ENCODE results near the gene SPOCK1. TPM values are rescaled to one million over a fixed set of nuclear protein-coding genes. Genes with fewer than 3 reads are reported as not detected.

Gene SPOCK1
- polyA plus RNA-seq, 3 donors, result 5.4 to 39.4 (median 14.7) TPM

DNA sequence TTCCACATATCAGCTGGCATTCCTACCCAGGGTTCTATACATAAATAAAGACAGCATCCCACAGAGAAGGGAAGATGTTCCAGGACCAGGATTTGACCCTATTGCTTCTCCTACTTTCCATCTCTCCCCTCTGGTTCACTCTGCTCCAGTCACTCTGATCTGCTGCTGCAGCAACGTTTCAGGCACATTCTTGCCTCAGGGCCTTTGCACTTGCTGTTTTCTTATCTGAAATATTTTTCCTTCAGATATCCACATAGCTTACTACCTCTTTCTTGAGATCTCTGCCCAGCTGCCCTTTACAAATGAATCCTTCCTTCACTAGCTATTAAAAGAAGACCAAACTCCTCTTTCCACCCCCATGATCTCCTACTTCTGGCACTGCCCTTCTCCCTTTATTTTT is 204.5 kb downstream of the SPOCK1 start:
- 58 to 85% (median 75%) methylated on average over 1 of the region's 1 CpG for WGBS, 3 donors
- H3K27ac ChIP-seq (ENCODE audit: low read depth, low read length), result no peak overlapping the region

DNA sequence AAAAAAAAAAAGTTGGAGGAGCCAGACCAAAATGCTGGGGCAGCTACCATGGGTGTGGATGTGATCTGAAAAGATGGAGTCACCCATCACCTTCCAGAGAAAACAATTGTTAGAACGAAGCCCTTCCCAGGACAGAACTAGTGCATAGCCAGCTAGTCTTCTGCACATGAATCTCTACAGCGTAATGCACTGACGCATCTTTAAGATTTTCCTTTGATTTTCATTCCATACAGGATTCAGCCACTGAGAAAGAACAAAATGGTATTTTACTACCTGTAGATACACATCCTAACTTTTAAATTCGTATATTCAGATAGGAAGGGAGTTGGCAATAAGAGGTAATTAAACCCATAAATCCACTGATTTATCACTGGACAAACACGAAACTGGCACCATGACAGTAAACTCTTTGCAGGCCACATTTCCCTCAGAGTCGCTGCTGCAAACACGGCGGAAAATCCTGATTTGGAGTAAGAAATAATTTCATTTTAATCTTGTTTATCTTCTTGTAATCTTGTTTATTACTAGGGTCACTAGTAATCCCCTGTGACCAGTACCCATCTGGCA is 206.6 kb downstream of the SPOCK1 start:
- H3K27ac ChIP-seq (ENCODE audit: low read depth, low read length), result no peak overlapping the region
- 32 to 73% (median 60%) methylated on average over 8 of the region's 8 CpGs for WGBS, 3 donors

DNA sequence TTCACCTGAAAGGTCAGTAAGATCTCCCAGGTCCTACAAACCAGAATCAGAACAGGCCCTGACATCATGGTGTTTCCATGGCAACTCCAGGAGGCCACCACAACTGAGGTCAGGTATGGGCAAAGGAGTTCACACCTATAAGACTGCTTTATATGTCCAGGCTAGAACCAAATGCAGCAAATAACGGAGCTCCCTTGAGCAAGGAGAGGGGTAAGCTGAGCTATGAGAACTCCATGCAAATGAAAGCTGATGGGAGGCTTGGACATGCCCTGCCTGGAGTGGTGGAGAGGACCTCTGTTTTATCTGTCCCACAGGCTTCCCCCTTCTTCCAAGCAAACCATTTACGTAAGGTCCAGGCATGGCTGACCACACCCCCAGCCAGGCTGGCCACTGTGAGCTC is 207.7 kb downstream of the SPOCK1 start:
- WGBS, 3 donors, result 38 to 59% (median 50%) methylated on average over 2 of the region's 2 CpGs
- H3K27ac ChIP-seq (ENCODE audit: low read depth, low read length), result no peak overlapping the region

DNA sequence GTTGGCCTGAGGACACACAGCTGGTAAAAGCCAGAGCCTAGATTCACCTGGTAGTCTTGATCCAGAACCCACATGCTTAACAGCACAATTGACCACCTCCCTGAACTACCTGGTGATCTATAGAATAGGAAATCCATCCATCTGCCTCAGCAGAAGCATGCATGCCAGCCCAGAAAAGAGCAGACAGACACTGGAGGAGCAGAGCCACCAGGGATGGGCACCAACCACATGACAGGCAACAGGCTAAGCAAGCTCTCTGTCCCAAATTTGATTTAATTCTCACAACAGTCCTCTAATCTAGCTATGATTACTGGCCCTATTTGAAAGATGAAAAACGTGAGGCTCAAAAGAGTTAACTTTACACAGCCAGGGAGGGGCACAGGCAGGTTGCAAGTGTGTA is 208.1 kb downstream of the SPOCK1 start:
- 61 to 81% (median 61%) methylated on average over 1 of the region's 1 CpG for WGBS, 3 donors
- no peak overlapping the region for H3K27ac ChIP-seq (ENCODE audit: low read depth, low read length)

DNA sequence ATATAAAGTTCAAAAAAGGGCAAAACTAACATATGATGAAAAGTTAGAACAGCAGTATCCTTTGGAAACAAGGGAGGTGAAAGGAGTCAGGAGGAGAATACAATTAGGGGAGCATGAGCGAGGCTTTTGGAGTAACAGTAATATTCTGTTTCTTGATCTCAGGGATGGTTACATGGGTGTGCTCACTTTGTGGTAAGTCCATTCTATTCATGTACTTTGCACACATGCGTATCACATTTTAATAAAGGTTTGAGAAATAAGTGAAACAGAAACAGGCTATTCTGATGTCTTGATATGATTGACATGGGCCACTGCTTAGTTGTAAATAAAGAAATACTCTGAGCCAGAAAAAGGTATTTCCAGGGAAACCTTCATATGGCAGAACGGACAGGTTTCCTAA is 208.8 kb downstream of the SPOCK1 start:
- WGBS, 3 donors, result 91 to 95% (median 93%) methylated on average over 3 of the region's 3 CpGs
- no peak overlapping the region for H3K27ac ChIP-seq (ENCODE audit: low read depth, low read length)

DNA sequence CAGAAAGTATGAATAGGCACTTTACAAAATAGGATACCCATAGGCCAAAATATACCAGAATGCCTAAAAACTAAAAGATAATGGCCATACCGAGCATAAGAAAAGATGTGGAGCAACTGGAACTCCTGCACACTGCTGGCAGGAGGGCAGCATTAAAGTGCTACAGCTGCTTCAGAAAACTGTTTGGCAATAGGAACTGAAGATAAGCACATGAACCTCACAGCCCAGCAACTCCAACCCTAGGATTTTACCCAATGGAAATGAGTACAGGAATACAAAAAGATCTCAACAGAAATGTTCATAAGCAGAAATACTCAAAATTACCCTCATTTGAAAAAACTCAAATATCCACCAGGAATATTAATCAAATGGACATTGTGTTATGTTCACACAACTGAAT is 209.3 kb downstream of the SPOCK1 start:
- 52 to 89% (median 85%) methylated on average over 1 of the region's 1 CpG for WGBS, 3 donors

DNA sequence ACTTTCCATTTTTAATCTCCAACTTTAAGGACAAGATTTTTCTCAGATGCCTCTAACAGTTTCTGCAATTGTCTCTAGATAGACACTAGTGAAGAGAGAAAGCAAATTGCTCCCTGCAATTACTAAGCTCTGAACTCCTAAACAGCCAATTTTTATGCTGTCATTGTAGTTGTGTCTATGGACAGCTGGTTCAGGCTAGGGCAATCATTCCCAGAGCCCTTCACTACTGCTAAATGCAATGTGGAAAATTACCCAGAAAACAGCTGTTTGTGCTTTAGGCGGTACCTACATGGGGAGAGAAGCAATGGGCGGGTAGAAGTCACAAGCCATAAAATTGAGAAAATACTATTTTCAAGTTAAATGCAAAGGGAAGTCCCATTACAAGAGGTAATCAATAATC is 211.6 kb downstream of the SPOCK1 start:
- 89 to 96% (median 91%) methylated on average over 2 of the region's 2 CpGs for WGBS, 3 donors

More for the DNA sequence above, 209.3 kb downstream of the SPOCK1 start:
- H3K27ac ChIP-seq (ENCODE audit: low read depth, low read length), result no peak overlapping the region

DNA sequence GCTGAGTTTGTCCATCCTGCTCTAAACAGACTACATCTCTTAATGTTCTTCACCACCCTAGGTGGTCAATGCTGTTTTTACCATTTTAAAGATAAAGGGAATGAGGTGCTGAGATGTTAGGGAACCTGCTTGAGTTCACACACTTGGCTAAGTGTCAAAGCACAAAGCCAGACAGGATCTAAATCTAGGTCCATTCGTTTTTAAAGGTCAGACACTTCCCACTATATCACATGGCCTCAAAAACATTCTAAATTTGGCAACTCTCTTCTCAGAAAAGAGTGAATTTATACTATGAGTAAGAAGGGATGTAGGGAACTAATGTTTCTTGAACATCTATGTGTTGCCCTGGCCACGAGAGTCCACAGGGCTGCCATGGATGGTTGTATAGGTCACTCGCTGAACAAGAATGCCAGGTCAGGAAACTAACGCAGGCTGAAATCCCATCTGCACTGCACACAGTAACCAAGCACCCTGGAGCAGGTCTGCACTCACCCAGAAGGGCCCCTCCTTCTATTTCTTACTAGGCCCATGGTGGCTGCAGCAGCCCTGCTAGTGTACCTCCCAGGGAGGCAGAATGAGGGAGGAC is 213.0 kb downstream of the SPOCK1 start:
- H3K27ac ChIP-seq (ENCODE audit: low read depth, low read length), result no peak overlapping the region
- 67 to 74% (median 72%) methylated on average over 4 of the region's 4 CpGs for WGBS, 3 donors

More for the DNA sequence above, 211.6 kb downstream of the SPOCK1 start:
- H3K27ac ChIP-seq (ENCODE audit: low read depth, low read length), result no peak overlapping the region

DNA sequence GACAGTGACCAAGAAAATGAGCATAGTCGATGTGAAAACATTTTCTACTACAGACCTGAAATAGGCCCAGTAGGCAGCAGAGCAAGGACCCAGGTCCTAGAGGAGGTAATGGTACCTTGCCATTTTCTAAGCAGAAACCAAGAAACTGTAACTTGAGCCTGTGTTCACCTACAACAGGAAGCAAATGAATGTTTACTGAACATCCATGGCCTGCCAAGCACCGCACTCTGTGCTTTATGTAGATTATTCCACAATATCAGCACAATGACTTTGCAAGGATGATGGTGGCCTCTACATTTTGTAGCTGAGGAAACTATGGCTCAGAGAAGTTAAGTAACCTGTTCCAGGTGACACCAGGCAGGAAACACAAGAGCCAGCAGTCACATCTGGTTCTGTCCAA is 215.3 kb downstream of the SPOCK1 start:
- H3K27ac ChIP-seq (ENCODE audit: low read depth, low read length), result no peak overlapping the region
- WGBS, 3 donors, result 64 to 92% (median 79%) methylated on average over 2 of the region's 2 CpGs

DNA sequence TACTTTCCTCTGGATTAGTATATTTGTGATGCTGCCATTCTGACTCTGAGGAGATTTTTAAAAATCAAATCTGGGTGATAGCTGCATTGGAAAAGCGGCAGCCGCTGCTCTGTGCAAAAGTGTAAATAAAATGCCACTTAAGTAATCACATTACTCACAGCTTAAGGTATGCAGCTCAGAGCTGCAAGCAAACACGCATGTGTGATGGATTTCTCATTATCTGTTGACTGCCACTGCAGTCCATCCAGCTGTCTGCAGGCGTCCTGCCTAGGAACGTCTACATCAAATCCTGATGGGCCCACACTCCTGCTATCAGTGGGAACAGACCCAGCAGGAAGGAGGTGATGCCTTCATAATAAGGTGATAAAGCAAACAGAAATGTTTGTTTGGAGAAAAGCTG is 216.9 kb downstream of the SPOCK1 start:
- WGBS, 3 donors, result 15 to 62% (median 48%) methylated on average over 5 of the region's 5 CpGs
- H3K27ac ChIP-seq (ENCODE audit: low read depth, low read length), result no peak overlapping the region

DNA sequence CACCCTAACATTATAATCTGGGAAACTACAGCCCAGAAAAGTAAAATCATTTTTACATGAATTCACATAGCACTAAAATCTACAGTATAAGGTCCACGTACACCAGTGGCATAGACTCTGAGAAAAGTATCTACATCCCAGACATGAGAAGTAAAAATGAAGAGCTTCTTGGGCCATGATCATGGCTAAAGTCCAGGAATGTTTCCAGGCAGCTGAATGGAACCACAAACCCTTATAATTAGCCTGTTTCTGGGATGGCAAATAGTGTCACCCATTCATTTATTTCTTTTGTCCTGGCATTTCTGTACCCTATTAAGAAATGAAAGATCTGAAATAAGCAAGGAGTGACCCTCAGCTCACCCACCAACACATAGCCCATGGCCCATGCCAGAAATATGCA is 217.9 kb downstream of the SPOCK1 start:
- 74 to 87% (median 86%) methylated on average over 1 of the region's 1 CpG for WGBS, 3 donors

DNA sequence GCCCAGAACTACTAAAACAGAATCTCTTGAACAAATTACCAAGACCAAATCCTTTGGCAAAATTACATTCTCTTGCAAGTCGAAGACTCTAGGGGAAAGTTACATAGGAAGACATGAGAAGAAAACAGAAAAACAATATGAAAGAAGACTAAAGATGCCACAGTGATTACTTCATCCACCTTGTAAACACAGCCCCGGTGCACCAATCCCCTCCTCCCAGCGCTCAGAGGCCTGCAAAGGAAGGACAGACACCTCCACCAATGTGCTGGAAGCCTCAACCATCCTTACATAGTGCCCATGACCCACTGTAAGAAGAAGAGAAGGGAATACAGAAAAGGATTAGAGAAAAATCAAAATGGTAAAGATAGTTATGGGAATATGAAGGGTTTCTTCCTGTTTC is 218.5 kb downstream of the SPOCK1 start:
- H3K27ac ChIP-seq (ENCODE audit: low read depth, low read length), result no peak overlapping the region
- WGBS, 3 donors, result 64 to 79% (median 68%) methylated on average over 3 of the region's 3 CpGs

More for the DNA sequence above, 217.9 kb downstream of the SPOCK1 start:
- H3K27ac ChIP-seq (ENCODE audit: low read depth, low read length), result no peak overlapping the region

DNA sequence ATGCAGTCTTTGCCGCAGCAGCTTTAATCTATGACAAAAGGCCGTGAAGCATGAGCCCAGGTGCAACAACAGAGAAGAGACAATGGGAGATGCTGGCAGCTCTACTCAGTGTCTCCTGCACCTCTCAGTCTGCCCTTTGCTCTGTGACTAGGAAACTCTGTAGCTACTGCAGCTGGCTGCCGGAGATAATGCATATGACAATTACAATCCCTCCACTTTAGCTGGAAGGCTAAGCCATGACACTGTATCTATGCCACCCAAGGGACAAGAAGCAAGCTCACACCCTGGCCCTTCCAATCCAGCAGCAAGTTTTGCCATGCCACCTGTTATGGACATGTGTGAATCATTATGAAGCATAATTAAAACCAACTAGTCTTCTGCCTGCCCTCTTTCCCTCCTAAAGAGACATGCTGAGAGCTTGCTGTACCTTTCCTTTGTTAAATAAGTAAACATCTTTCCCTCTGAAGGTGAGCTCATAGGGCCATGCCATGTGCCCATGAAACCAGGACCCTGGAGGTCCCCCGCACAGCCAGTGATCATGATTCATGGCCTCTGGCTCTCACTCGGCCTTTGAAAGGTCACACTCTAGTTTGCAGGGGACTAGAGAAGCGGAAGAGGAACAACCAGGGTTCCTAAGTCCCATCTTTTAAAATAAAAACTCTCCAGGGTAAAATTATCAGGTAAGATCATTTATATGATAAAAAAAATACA is 219.4 kb downstream of the SPOCK1 start:
- WGBS, 3 donors, result 88 to 92% (median 91%) methylated on average over 6 of the region's 6 CpGs
- H3K27ac ChIP-seq (ENCODE audit: low read depth, low read length), result no peak overlapping the region

DNA sequence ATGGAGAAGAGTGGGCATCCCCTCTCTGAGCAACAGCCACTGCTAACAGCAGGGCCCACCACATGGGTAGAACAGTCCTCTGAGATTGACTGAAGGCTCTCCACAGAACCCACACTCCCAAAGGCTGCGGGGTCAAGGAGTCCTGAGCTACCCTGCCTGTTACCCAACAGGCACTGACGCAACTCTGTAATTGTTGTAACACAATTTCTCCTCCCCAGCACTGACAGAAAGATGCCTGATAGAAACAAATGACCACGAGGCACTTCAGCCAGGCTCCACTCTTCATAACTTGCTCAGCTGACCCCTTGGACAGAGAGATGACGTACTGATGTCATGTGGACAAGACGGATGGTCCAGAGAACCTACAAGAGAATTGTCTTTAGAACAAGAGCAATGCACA is 220.7 kb downstream of the SPOCK1 start:
- WGBS, 3 donors, result 74 to 88% (median 80%) methylated on average over 5 of the region's 5 CpGs
- no peak overlapping the region for H3K27ac ChIP-seq (ENCODE audit: low read depth, low read length)

DNA sequence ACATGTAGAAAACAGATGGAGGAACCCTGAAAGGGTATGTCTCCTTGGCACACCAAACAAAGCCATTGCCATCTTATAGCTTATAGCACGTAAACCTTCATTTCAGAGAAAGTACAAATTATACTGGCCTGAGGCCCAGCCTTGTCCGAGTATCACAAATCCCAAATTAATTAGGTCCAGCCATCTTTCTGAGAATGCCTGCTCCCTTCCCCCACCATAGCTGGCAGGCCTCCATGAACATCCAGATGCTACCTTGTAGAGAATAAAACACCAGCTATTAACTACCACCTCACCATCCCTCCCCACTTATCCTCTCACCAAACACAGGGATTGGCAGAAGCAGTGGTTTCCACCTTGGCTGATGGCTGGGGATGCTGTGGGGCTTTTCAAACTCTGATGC is 224.0 kb downstream of the SPOCK1 start:
- no peak overlapping the region for H3K27ac ChIP-seq (ENCODE audit: low read depth, low read length)
- 84 to 95% (median 86%) methylated on average over 2 of the region's 2 CpGs for WGBS, 3 donors

DNA sequence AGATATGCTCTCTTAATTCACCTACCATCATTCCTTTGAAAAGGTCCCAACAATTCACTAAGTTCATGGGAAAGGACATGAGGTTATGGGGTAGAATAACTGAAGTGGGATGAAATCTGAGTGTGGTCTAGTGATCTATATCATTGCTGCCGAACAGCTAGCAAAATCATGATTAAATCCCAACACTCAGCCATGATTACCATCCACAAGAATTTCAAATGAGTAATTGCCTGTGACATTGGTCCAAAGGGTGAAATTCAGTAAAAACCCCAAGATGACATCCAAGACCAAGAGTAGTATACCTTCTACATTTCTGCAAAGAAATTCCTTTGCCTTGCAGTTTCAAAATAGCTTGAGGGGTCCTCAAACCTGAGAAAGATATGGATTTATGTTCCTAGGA is 225.6 kb downstream of the SPOCK1 start:
- H3K27ac ChIP-seq (ENCODE audit: low read depth, low read length), result no peak overlapping the region
- WGBS, 3 donors, result 67 to 86% (median 80%) methylated on average over 1 of the region's 1 CpG

DNA sequence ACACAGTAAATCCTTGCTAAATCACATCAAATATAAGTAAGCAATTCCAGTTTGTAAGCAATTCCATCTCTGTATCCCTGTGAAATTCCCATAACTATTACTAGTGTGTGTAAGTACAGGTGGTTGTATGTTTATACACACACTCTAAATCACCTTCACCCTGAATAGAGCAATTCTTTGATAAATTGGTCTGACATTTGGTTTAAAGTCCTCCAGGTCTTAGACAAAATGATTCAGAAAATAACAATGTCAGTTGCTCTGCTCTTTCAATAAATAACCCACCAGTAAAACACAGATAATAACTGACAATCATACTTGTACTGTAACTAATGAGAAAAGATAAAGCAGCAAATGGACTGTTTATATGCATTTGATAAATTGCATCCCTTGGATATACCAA is 226.3 kb downstream of the SPOCK1 start:
- H3K27ac ChIP-seq (ENCODE audit: low read depth, low read length), result no peak overlapping the region

DNA sequence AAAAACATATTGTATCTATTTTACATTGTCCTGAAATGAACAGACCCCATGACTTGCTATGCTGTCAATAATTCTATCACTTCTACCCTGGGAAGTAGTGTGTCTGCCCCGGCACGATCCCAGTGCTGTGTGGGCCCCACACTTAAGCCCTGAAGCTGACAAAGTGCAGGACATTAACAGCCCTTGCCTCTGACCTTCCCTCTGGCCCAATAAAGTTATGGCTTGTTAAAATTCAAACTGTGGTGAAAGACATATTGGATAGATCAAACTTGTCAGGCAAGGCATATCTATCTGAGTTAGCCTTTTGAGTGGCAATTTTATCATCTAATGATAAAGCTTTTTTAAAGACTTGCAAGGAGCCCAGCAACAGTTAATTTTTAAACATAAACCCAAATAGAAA is 229.2 kb downstream of the SPOCK1 start:
- H3K27ac ChIP-seq (ENCODE audit: low read depth, low read length), result no peak overlapping the region
- 51 to 89% (median 86%) methylated on average over 2 of the region's 2 CpGs for WGBS, 3 donors

DNA sequence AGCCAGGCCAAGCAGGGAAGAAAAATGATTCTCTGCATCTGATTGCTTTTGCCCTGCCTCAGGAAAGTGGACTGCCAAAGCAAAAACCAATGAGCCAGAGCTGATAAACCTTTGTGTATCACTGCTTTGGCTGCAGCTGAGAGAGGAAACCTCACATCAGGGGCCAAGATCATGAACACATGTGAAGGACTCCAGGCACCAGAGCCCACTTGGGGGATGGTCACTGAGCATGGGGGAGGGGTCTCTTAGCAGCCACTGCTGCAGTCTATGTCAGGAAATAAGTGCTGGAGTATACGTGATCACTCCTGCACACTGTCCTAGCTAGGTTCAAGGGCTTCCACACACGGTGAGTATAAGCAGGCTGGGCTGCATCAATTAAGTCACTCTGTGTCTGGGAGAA is 229.9 kb downstream of the SPOCK1 start:
- 33 to 47% (median 42%) methylated on average over 2 of the region's 2 CpGs for WGBS, 3 donors
- H3K27ac ChIP-seq (ENCODE audit: low read depth, low read length), result no peak overlapping the region

DNA sequence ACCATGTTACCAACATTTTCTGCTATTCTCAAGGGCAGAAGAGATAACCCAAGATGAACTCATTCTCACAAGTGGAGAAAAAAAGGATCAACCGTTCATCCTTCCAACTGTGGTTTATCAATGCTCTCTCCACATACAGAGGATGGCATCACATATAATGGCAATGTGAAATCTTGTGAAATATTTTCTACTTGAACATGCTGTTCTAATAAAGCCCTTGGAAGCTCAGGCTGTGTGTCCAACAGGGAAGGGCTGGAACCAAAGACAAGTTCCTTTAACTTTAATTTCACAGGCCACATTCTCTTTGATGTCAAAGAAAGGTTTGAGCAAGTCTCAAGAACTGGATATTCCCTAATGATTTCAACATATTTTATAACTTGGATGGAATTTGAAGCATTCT is 230.5 kb downstream of the SPOCK1 start:
- 76 to 94% (median 83%) methylated on average over 1 of the region's 1 CpG for WGBS, 3 donors

More for the DNA sequence above, 230.5 kb downstream of the SPOCK1 start:
- H3K27ac ChIP-seq (ENCODE audit: low read depth, low read length), result no peak overlapping the region
